Common myeloid progenitor, CD34-positive (primary cell): ENCODE measurements around the gene THRB.
A peak's percentile ranks its signal among the peaks of the same experiment; 100 is the strongest.

ENCODE experiments used
- CTCF ChIA-PET: fragments of 350-600 bp; sonication (Branson Sonifier 250); formaldehyde crosslinking; loops from one replicate; lab custom pipeline; 2021; ENCODE audit warnings: antibody characterized with exemption; lab: Charles Lee
- POLR2A ChIA-PET: fragments of 350-600 bp; sonication (Branson Sonifier 250); formaldehyde crosslinking; loops from one replicate; lab custom pipeline; 2021; ENCODE audit warnings: antibody characterized with exemption; lab: Charles Lee
- DNase-seq, 3 donors: peaks; one replicate each; pipeline versions ENCODE4 v3.0.0 to v3.0.0-alpha.2; 2013
- H3K27ac ChIP-seq, 2 experiments: 1 replicate in 1 of 2; 2 replicates in 1 of 2; pipeline ENCODE4 v1.7.0; 2013; ENCODE audit warnings: inconsistent platforms in 2 of 2, low read length in 2 of 2, mild to moderate bottlenecking in 2 of 2, low read depth in 1 of 2, moderate library complexity in 1 of 2; ENCODE audit not compliant: severe bottlenecking in 2 of 2, insufficient read depth in 1 of 2, poor library complexity in 1 of 2
- H3K27me3 ChIP-seq, 5 experiments: replicated peaks in 2 of 5; 1 replicate in 3 of 5; 2 replicates in 2 of 5; pipeline versions ENCODE4 v1.6.1 to v1.7.0; 2013; ENCODE audit warnings: low read length in 4 of 5, mild to moderate bottlenecking in 2 of 5, moderate library complexity in 2 of 5, inconsistent platforms in 1 of 5; ENCODE audit not compliant: insufficient read depth in 5 of 5, control insufficient read depth in 4 of 5
- H3K36me3 ChIP-seq, 4 experiments: 1 replicate in 2 of 4; 2 replicates in 2 of 4; pipeline versions ENCODE4 v1.6.1 to v1.7.0; 2013; ENCODE audit warnings: low read length in 3 of 4, control low read depth in 1 of 4, mild to moderate bottlenecking in 1 of 4; ENCODE audit not compliant: control insufficient read depth in 4 of 4, insufficient read depth in 4 of 4
- H3K4me1 ChIP-seq, 4 experiments: 1 replicate in 3 of 4; 2 replicates in 1 of 4; pipeline versions ENCODE4 v1.6.1 to v1.7.1; 2013; ENCODE audit warnings: low read length in 3 of 4, mild to moderate bottlenecking in 3 of 4, control low read depth in 1 of 4, inconsistent platforms in 1 of 4, moderate library complexity in 1 of 4; ENCODE audit not compliant: control insufficient read depth in 4 of 4, insufficient read depth in 4 of 4; ENCODE audit errors: control extremely low read depth in 1 of 4
- H3K4me3 ChIP-seq, 7 experiments: 1 replicate in 4 of 7; 2 replicates in 3 of 7; pipeline versions ENCODE4 v1.5.1 to v1.7.0; 2013; ENCODE audit warnings: mild to moderate bottlenecking in 7 of 7, low read length in 6 of 7, moderate library complexity in 6 of 7, inconsistent platforms in 2 of 7, low read depth in 2 of 7, control low read depth in 1 of 7; ENCODE audit not compliant: insufficient read depth in 4 of 7, control insufficient read depth in 1 of 7; ENCODE audit errors: extremely low read depth in 1 of 7
- H3K9me3 ChIP-seq, 5 experiments: 1 replicate in 4 of 5; 2 replicates in 1 of 5; pipeline versions ENCODE4 v1.6.1 to v1.7.1; 2013; ENCODE audit warnings: low read length in 4 of 5, mild to moderate bottlenecking in 2 of 5, inconsistent platforms in 1 of 5, low read depth in 1 of 5, moderate library complexity in 1 of 5; ENCODE audit not compliant: control insufficient read depth in 4 of 5, insufficient read depth in 2 of 5; ENCODE audit errors: control extremely low read depth in 1 of 5
- WGBS: methylation state at CpG from one replicate; pipeline ENCODE4 v1.1.5; 2013; ENCODE audit not compliant: insufficient coverage; 5-methylcytosine and 5-hydroxymethylcytosine counted together

The THRB gene

GRCh38 chr3:24249523-24249922 is 245.1 kb downstream of the THRB start:
- CTCF ChIA-PET: no interaction called here

DNA sequence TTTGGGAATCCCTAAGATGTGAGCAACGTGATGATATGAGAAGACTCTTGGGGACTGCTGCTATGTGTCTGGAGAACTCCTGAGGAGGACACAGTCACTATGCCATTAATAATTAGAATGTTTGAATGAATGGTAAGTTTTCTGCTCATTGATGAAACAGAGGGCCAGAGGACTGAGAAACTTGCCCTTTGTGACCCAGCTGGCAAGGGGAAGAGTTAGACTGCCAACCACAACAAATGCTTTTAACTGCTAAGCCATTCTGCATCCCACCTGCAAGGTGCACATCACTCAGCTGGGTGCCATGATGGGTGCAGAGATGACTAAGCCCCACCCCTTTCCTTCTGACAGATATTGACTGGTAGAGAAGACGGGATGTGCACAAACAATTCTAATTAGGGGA is 249.6 kb downstream of the THRB start:
- Histone ChIP-seq H3K27me3 (no peaks in the 10 kb centered on the region), H3K4me3 (no peak overlapping the region), H3K36me3 (no peaks in the 10 kb centered on the region), H3K9me3 (no peaks in the 10 kb centered on the region), H3K4me1 (peaks cover 0 to 5% (median 0%) of the 10 kb centered on the region in 4 experiments), H3K27ac (no peak overlapping the region)
- WGBS: 100% methylated on average over 1 of the region's 2 CpGs
- ChIA-PET CTCF (interaction anchor here (0.7 to 1.4 kb wide), 3 partner anchors 8 to 53 kb away, joined by 3 read pairs; no protein-coding TSS in a partner anchor), POLR2A (no interaction called here)
- no peak for DNase-seq

More at GRCh38 chr3:24249523-24249922, 245.1 kb downstream of the THRB start:
- no peaks in the 10 kb centered on the region for H3K4me1 ChIP-seq
- no peaks in the 10 kb centered on the region for H3K27me3 ChIP-seq
- H3K4me3 ChIP-seq: no peak overlapping the region
- POLR2A ChIA-PET: no interaction called here
- no peaks in the 10 kb centered on the region for H3K36me3 ChIP-seq
- no peak overlapping the region for H3K27ac ChIP-seq
- 80% methylated on average over 1 of the region's 1 CpG for WGBS
- DNase-seq: no peak
- no peaks in the 10 kb centered on the region for H3K9me3 ChIP-seq

DNA sequence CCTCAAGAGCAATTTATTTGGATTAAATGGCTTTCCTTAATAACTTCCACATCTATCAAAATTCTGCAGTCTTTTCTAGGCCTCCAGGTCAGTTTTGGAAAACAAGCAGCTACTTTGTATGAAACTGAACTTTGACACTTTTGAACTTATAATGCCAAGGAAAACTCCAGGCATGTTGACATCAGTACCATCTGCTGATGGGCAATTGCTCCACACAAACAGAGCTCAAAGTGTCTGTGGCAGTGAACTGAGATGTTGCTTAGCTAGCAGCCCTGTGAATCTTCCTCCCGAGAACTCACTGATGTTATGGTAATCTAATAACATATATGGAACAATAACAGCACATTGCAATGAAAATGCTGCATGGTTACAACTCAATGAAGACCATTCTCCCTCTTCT is 250.2 kb downstream of the THRB start:
- Histone ChIP-seq H3K4me1 (peaks cover 0 to 5% (median 0%) of the 10 kb centered on the region in 4 experiments), H3K27me3 (no peaks in the 10 kb centered on the region), H3K27ac (no peak overlapping the region), H3K4me3 (no peak overlapping the region), H3K9me3 (no peaks in the 10 kb centered on the region), H3K36me3 (no peaks in the 10 kb centered on the region)
- POLR2A ChIA-PET: no interaction called here
- no peak for DNase-seq
- no CpG with 5 or more reads among the region's 1 CpG for WGBS
- CTCF ChIA-PET: interaction anchor here (0.7 to 0.8 kb wide), 2 partner anchors 52 to 247 kb away, joined by 3 read pairs; no protein-coding TSS in a partner anchor

- WGBS: 69% methylated on average over 5 of the region's 6 CpGs
- CTCF ChIA-PET: interaction anchor here (1.0 to 2.2 kb wide), 5 partner anchors 12 to 243 kb away, joined by 3 to 9 read pairs (median 3); no protein-coding TSS in a partner anchor
Observed at GRCh38 chr3:24242012-24242698, 252.5 kb downstream of the THRB start.

DNA sequence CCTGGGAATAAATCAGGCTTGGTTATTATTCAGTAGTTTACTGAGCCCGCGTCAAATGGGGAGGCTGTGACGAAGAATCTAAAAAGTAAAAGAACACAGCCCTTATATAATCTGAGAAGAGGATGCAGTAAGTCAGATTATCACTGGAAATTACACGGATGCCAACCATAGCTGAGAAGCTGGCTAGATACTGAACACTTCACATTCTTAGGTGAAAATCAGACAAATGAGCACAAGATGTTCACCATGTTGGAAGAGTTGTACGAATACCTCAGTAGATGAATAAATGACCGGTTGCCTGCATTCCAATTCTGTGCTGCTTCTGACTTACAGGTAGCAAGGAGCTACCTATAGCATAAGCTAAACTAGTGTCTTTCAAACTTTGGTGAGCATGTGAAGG is 254.3 kb downstream of the THRB start:
- POLR2A ChIA-PET: no interaction called here
- no peak overlapping the region for H3K27ac ChIP-seq
- H3K9me3 ChIP-seq: no peaks in the 10 kb centered on the region
- 98% methylated on average over 6 of the region's 6 CpGs for WGBS
- H3K4me1 ChIP-seq: peaks cover 0 to 7% (median 0%) of the 10 kb centered on the region in 4 experiments
- no peaks in the 10 kb centered on the region for H3K27me3 ChIP-seq
- H3K36me3 ChIP-seq: no peaks in the 10 kb centered on the region
- CTCF ChIA-PET: interaction anchor here (1.0 to 2.2 kb wide), 5 partner anchors 10 to 271 kb away, joined by 3 to 9 read pairs (median 5); no protein-coding TSS in a partner anchor
- H3K4me3 ChIP-seq: no peak overlapping the region
- DNase-seq: no peak

More at GRCh38 chr3:24242012-24242698, 252.5 kb downstream of the THRB start:
- no peaks in the 10 kb centered on the region for H3K27me3 ChIP-seq
- peaks cover 0 to 7% (median 0%) of the 10 kb centered on the region in 4 experiments for H3K4me1 ChIP-seq
- no peaks in the 10 kb centered on the region for H3K9me3 ChIP-seq
- H3K36me3 ChIP-seq: no peaks in the 10 kb centered on the region
- H3K4me3 ChIP-seq: no peak overlapping the region
- H3K27ac ChIP-seq: no peak overlapping the region
- POLR2A ChIA-PET: no interaction called here
- DNase-seq: no peak

GRCh38 chr3:24237971-24238706 is 256.5 kb downstream of the THRB start:
- Histone ChIP-seq H3K36me3 (no peaks in the 10 kb centered on the region), H3K9me3 (no peaks in the 10 kb centered on the region), H3K4me1 (peaks cover 0 to 12% (median 2%) of the 10 kb centered on the region in 4 experiments), H3K27me3 (no peaks in the 10 kb centered on the region), H3K27ac (no peak overlapping the region), H3K4me3 (no peak overlapping the region)
- peak; percentile 76 to 87 (median 84) for DNase-seq
- ChIA-PET CTCF (interaction anchor here (0.6 to 3.2 kb wide), 12 partner anchors 9 to 350 kb away, joined by 3 to 14 read pairs (median 4); no protein-coding TSS in a partner anchor), POLR2A (no interaction called here)
- WGBS: 50% methylated on average over 3 of the region's 4 CpGs
